Activated CD8-positive, alpha-beta T cell treated with anti-CD3 and anti-CD28 coated beads for 36 hours (primary cell): ENCODE measurements around the gene PREX1. TPM values are rescaled to one million over a fixed set of nuclear protein-coding genes. Genes with fewer than 3 reads are reported as not detected.

Experiments
- ATAC-seq: fragments of 200-7000 bp; cut with Tn5 transposase; one replicate; pipeline ENCODE4 v1.10.0; 2021; ENCODE audit warnings: mild to moderate bottlenecking, moderate library complexity
- CTCF ChIA-PET: fragments of 350-600 bp; sonication (Branson Sonifier 250); formaldehyde crosslinking; loops from one replicate; lab custom pipeline; 2021; ENCODE audit warnings: antibody characterized with exemption; lab: Charles Lee
- POLR2A ChIA-PET: fragments of 350-600 bp; sonication (Branson Sonifier 250); formaldehyde crosslinking; loops from one replicate; lab custom pipeline; 2021; ENCODE audit warnings: antibody characterized with exemption; lab: Charles Lee
- DNase-seq: peaks from one replicate; pipeline ENCODE4 v3.0.0-alpha.2; 2020
- H3K27ac Mint-ChIP-seq: one replicate; pipeline ENCODE4 v1.8.0; 2021; ENCODE audit warnings: mild to moderate bottlenecking, mixed read lengths
- H3K27me3 Mint-ChIP-seq: one replicate; pipeline ENCODE4 v1.8.0; 2021; ENCODE audit warnings: mixed read lengths
- H3K36me3 Mint-ChIP-seq: one replicate; pipeline ENCODE4 v1.8.0; 2021; ENCODE audit warnings: low read depth, mixed read lengths
- H3K4me1 Mint-ChIP-seq: one replicate; pipeline ENCODE4 v1.8.0; 2021; ENCODE audit warnings: low read depth, mixed read lengths
- H3K4me3 Mint-ChIP-seq: one replicate; pipeline ENCODE4 v1.8.0; 2021; ENCODE audit warnings: mild to moderate bottlenecking, moderate library complexity, mixed read lengths
- H3K9me3 Mint-ChIP-seq: one replicate; pipeline ENCODE4 v1.8.0; 2021; ENCODE audit warnings: mixed read lengths
- intact Hi-C: fragments of 100-400 bp; cut with micrococcal nuclease; formaldehyde crosslinking; loops from one replicate; pipeline ENCODE4 v1.10.0; 2022
- total RNA-seq, 2 experiments: library from RNA; stranded (reverse); gene quantifications; one replicate each; pipeline ENCODE4 v1.2.3, GENCODE V29; 2021
- TF ChIP-seq, protein P1 (sequence below): fragments of 200-600 bp; IDR thresholded peaks from one replicate; pipeline ENCODE4 v1.8.0; 2022; ENCODE audit warnings: antibody characterized with exemption, mild to moderate bottlenecking

Gene PREX1
- total RNA-seq, 2 experiments from 2014 or later = 79.7 to 80.5 TPM

DNA sequence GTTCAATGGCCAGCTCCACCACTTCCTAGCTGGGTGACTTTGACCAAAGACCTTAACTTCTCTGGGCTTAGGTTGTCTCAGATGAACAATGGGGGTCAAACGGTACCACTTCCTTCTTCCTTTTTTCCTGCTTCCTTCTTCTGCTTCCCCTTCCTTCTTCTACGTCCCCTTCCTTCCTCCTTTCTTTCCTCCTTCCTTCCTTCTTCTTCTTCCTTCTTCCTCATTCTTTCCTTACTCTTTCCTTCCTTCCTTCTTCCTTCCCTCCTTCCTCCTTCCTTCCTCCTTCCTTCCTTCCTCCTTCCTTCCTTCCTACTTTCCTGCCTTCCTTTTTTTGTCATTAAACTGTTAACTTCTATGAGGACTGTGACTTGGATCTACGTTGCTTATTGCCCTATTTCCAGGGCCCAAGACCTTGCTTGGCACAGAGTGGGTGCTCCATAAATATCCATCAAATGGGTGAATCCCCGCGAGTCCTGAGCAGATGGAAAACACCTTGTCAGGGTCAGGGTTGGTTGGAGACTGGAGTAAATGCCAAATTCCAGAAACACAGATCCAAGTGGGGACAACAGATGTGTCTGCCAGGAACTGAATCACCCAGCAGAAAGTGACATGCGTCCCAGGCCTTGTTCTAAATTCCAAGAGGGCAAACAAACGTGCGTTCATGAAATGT lies 243.3 kb downstream of the PREX1 start:
- no peaks in the 10 kb centered on the region for H3K9me3 Mint-ChIP-seq
- H3K36me3 Mint-ChIP-seq = no peaks in the 10 kb centered on the region
- no peaks in the 10 kb centered on the region for H3K4me1 Mint-ChIP-seq
- ChIA-PET CTCF (no interaction called here), POLR2A (no interaction called here)
- H3K27ac Mint-ChIP-seq = no peak overlapping the region
- H3K27me3 Mint-ChIP-seq = peaks cover 12% of the 10 kb centered on the region
- TF ChIP-seq, protein P1, sequence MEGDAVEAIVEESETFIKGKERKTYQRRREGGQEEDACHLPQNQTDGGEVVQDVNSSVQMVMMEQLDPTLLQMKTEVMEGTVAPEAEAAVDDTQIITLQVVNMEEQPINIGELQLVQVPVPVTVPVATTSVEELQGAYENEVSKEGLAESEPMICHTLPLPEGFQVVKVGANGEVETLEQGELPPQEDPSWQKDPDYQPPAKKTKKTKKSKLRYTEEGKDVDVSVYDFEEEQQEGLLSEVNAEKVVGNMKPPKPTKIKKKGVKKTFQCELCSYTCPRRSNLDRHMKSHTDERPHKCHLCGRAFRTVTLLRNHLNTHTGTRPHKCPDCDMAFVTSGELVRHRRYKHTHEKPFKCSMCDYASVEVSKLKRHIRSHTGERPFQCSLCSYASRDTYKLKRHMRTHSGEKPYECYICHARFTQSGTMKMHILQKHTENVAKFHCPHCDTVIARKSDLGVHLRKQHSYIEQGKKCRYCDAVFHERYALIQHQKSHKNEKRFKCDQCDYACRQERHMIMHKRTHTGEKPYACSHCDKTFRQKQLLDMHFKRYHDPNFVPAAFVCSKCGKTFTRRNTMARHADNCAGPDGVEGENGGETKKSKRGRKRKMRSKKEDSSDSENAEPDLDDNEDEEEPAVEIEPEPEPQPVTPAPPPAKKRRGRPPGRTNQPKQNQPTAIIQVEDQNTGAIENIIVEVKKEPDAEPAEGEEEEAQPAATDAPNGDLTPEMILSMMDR = no peak
- ATAC-seq (no peak), DNase-seq (no peak)
- H3K4me3 Mint-ChIP-seq = no peak overlapping the region
- intact Hi-C loops = no loop called here

DNA sequence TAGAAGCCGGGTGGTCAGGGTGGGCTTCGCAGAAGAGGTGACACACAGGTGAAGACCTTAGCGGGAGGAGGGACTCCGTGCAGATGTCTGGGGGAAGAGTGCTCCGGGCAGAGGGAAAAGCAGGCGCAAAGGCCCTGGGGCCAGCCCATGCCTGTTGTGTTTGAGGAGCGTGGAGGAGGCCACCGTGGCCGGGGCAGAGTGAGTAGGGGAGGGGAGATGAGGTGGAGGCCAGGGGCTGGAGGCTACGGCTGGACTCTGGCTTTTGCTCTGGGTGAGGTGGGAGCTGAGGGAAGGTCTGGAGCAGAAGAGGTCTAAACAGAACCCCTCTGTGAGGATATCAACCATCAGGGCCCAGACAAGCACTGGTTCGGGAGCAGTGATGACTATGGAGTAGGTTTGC lies 244.0 kb downstream of the PREX1 start:
- POLR2A ChIA-PET = no interaction called here
- intact Hi-C loops = no loop called here
- CTCF ChIA-PET = no interaction called here

DNA sequence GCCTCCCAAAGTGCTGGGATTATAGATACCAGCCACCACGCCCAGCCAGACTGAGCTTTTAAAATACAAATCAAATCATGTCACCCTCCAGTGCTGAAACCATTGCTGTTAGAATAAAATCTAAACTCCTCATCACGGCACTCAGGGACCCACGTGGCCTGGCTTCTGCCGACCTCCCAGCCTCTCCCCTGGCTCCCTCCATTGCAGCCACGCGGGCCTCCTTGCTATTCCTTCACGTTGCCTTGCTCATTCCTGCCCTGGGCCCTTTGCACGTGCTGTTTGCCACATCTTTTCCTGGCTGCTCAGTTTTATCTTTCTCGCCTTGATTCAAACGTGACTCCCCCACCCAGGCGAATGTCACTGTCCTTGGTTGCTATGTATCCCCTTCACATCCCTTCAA lies 244.6 kb downstream of the PREX1 start:
- H3K4me3 Mint-ChIP-seq = no peak overlapping the region
- no peak for ATAC-seq
- no peaks in the 10 kb centered on the region for H3K36me3 Mint-ChIP-seq
- no peak overlapping the region for H3K27ac Mint-ChIP-seq
- intact Hi-C loops = no loop called here
- H3K9me3 Mint-ChIP-seq = no peaks in the 10 kb centered on the region
- DNase-seq = no peak
- POLR2A ChIA-PET = interaction anchor here (0.6 kb wide), 1 partner anchor 45 kb away, joined by 3 read pairs; no protein-coding TSS in a partner anchor
- H3K27me3 Mint-ChIP-seq = peaks cover 10% of the 10 kb centered on the region
- CTCF ChIA-PET = no interaction called here
- H3K4me1 Mint-ChIP-seq = no peaks in the 10 kb centered on the region
- TF ChIP-seq, protein P1 = no peak

More for the DNA sequence above, 244.0 kb downstream of the PREX1 start:
- Mint-ChIP-seq H3K4me3 (no peak overlapping the region), H3K9me3 (no peaks in the 10 kb centered on the region), H3K4me1 (no peaks in the 10 kb centered on the region), H3K36me3 (no peaks in the 10 kb centered on the region), H3K27ac (no peak overlapping the region), H3K27me3 (peaks cover 12% of the 10 kb centered on the region)
- TF ChIP-seq, protein P1 = no peak
- no peak for DNase-seq
- ATAC-seq = no peak

DNA sequence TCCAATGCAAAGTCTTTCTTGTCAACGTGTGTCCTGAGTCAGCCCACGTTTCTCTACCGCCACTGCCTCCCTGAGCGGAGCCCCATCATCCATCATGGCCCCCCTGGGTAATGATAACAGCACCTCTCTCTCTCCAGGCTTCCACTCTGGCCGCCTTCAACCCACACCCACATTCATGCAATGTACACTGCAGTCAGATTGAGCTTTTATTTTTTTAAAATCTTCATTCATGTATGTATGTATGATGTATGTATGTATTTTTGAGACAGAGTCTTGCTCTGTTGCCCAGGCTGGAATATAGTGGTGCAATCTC lies 245.2 kb downstream of the PREX1 start:
- ChIA-PET POLR2A (no interaction called here), CTCF (no interaction called here)
- Mint-ChIP-seq H3K9me3 (no peaks in the 10 kb centered on the region), H3K27me3 (peaks cover 10% of the 10 kb centered on the region), H3K4me1 (no peaks in the 10 kb centered on the region), H3K27ac (no peak overlapping the region), H3K4me3 (no peak overlapping the region), H3K36me3 (no peaks in the 10 kb centered on the region)
- DNase-seq (no peak), ATAC-seq (no peak)
- intact Hi-C loops = no loop called here
- TF ChIP-seq, protein P1 = no peak

DNA sequence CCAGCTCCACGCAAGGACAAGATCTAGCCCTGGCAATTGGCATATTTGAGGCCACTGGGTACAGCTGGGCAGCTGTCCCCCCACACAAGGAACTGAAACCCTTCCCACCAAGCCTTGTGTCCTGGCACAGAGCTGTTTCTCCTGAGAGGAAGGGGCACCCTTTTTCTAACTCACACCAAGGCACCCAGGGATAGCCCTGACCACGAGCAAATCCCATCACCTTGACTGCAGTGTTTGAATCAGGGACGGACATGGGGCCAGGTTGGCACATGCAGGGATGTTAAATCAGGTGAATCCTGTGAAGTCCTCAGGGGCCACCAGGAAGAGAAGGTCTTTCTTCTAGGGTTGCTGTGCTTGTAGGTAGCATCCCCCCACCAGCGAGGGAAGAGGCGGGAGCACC lies 246.6 kb downstream of the PREX1 start:
- TF ChIP-seq, protein P1 = no peak
- intact Hi-C loops = no loop called here
- H3K27me3 Mint-ChIP-seq = peaks cover 5% of the 10 kb centered on the region
- ATAC-seq (no peak), DNase-seq (no peak)
- ChIA-PET CTCF (no interaction called here), POLR2A (no interaction called here)
- H3K36me3 Mint-ChIP-seq = no peaks in the 10 kb centered on the region
- no peak overlapping the region for H3K27ac Mint-ChIP-seq
- no peaks in the 10 kb centered on the region for H3K4me1 Mint-ChIP-seq
- no peaks in the 10 kb centered on the region for H3K9me3 Mint-ChIP-seq
- no peak overlapping the region for H3K4me3 Mint-ChIP-seq
